ENCODE data around the gene SDR42E1. TPM values are rescaled to one million over a fixed set of nuclear protein-coding genes. Genes with fewer than 3 reads are reported as not detected.

SDR42E1 gene
- total and polyA plus RNA-seq, 2 of the 13 experiments (the other 11 are each of a cell fraction or from before 2014, with no cell fraction given) = 0.01 to 0.13 TPM

GRCh38 chr16:82034981-82035612 lies 23.8 kb upstream of the SDR42E1 start, which contains the start of gene HSD17B2 (continued):
- no peak; the same call in 1 of the 2 replicates for TF ChIP-seq TFE3 (CRISPR knock-in tag; IDR thresholded peaks at IDR 0.05)
- TF ChIP-seq FOXJ3 (CRISPR knock-in tag; IDR thresholded peaks at IDR 0.05; ENCODE audit: borderline replicate concordance) = peak; percentile 43; the same call in 1 of the 2 replicates
- 0 out of 2 replicates have a peak, but pooled peaks have one; percentile 73 for TF ChIP-seq HOXA7 (CRISPR knock-in tag; IDR thresholded peaks at IDR 0.05)
- peak; percentile 61 for TF ChIP-seq KDM5B (CRISPR knock-in tag; IDR thresholded peaks at IDR 0.05; ENCODE audit: borderline replicate concordance)
- TF ChIP-seq SIN3B (IDR thresholded peaks at IDR 0.05; ENCODE audit: low read length) = no peak
- TF ChIP-seq, protein P1, sequence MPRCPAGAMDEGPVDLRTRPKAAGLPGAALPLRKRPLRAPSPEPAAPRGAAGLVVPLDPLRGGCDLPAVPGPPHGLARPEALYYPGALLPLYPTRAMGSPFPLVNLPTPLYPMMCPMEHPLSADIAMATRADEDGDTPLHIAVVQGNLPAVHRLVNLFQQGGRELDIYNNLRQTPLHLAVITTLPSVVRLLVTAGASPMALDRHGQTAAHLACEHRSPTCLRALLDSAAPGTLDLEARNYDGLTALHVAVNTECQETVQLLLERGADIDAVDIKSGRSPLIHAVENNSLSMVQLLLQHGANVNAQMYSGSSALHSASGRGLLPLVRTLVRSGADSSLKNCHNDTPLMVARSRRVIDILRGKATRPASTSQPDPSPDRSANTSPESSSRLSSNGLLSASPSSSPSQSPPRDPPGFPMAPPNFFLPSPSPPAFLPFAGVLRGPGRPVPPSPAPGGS (CRISPR knock-in tag; IDR thresholded peaks at IDR 0.05) = 0 out of 2 replicates have a peak, but pooled peaks have one; percentile 23
- TF ChIP-seq ZNF510 (CRISPR knock-in tag; IDR thresholded peaks at IDR 0.05; ENCODE audit: low read depth) = no peak
- no peak for TF ChIP-seq CENPT (CRISPR knock-in tag; IDR thresholded peaks at IDR 0.05; ENCODE audit: low read depth)
- TF ChIP-seq SKI (IDR thresholded peaks at IDR 0.05; ENCODE audit: partially characterized antibody) = peak; percentile 22
- TF ChIP-seq ZNF17 (CRISPR knock-in tag; IDR thresholded peaks at IDR 0.05) = no peak
- no peak for TF ChIP-seq ZNF383 (CRISPR knock-in tag; IDR thresholded peaks at IDR 0.05; ENCODE audit: borderline replicate concordance)
- TF ChIP-seq RNF219 (CRISPR knock-in tag; IDR thresholded peaks at IDR 0.05) = no peak
- TF ChIP-seq MNT (IDR thresholded peaks at IDR 0.05) = peak; percentile 72
- peak; percentile 26 for TF ChIP-seq ZEB1 (IDR thresholded peaks at IDR 0.05; ENCODE audit: insufficient replicate concordance, low read depth)
- no peak for TF ChIP-seq JUN (CRISPR knock-in tag; IDR thresholded peaks at IDR 0.05)
- TF ChIP-seq HOXA5 (CRISPR knock-in tag; IDR thresholded peaks at IDR 0.05) = no peak
- no peak for TF ChIP-seq ZNF570 (CRISPR knock-in tag; IDR thresholded peaks at IDR 0.05; ENCODE audit: borderline replicate concordance)
- TF ChIP-seq ZNF10 (CRISPR knock-in tag; IDR thresholded peaks at IDR 0.05; ENCODE audit: borderline replicate concordance, low read depth) = no peak
